Neural crest cell (in vitro differentiated cells): ENCODE data around the gene PIGS. TPM values are rescaled to one million over a fixed set of nuclear protein-coding genes. Genes with fewer than 3 reads are reported as not detected.

Source experiments
- DNase-seq: peaks from one replicate; pipeline ENCODE4 v3.0.0; 2021; ENCODE audit warnings: low read depth, mixed read lengths, low spot score
- H3K27ac Mint-ChIP-seq: one replicate; pipeline ENCODE4 v1.8.0; 2021; ENCODE audit warnings: mild to moderate bottlenecking, mixed read lengths; ENCODE audit not compliant: unreplicated experiment
- H3K27me3 Mint-ChIP-seq: 2 replicates; pipeline ENCODE4 v1.8.0; 2021; ENCODE audit warnings: low read depth, mild to moderate bottlenecking, mixed read lengths
- H3K36me3 Mint-ChIP-seq: 2 replicates; pipeline ENCODE4 v1.8.0; 2021; ENCODE audit warnings: low read depth, mild to moderate bottlenecking, mixed read lengths
- H3K4me1 Mint-ChIP-seq: 2 replicates; pipeline ENCODE4 v1.8.0; 2021; ENCODE audit warnings: mixed read lengths
- H3K4me3 Mint-ChIP-seq: one replicate; pipeline ENCODE4 v1.8.0; 2021; ENCODE audit warnings: mild to moderate bottlenecking, mixed read lengths
- H3K9me3 Mint-ChIP-seq: 2 replicates; pipeline ENCODE4 v1.8.0; 2021; ENCODE audit warnings: mixed read lengths
- CTCF ChIP-seq: fragments of 200-600 bp; sonication (generic); conservative IDR thresholded peaks from 2 replicates; pipeline ENCODE4 v1.5.0; 2021; ENCODE audit warnings: antibody characterized with exemption, mild to moderate bottlenecking
- total RNA-seq: library from RNA; stranded (reverse); gene quantifications from 2 replicates; pipeline ENCODE4 v1.2.1, GENCODE V29; 2021

PIGS gene
- total RNA-seq, 1 donor from 2014 or later = 63.5 TPM

DNA sequence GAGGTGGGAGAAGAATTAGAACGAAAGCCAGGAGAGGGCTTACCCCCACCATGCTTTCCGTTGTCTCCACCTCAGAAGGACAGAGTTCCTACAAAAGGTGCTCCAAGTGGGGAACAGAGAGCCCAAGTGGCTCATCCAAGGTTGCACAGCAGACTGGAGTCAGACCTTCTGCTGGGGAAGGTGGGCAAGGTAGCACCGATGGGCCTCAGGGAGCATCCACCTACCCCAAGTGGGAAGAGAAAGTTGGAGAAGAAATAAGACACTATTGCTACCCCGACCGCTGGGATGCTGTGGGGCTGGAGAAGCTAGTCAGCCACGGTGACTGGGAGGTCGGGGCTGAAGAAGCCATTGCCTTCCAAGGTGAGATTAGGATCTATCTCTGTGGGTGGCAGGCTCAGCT is 40.4 kb downstream of the PIGS start:
- H3K9me3 Mint-ChIP-seq = no peaks in the 10 kb centered on the region
- H3K27ac Mint-ChIP-seq = no peak overlapping the region
- no peaks in the 10 kb centered on the region for H3K4me1 Mint-ChIP-seq
- H3K36me3 Mint-ChIP-seq = no peaks in the 10 kb centered on the region
- no peak overlapping the region for H3K4me3 Mint-ChIP-seq
- no peak for DNase-seq
- no peak for TF ChIP-seq CTCF
- no peaks in the 10 kb centered on the region for H3K27me3 Mint-ChIP-seq

GRCh38 chr17:28530250-28530649 is 41.1 kb downstream of the PIGS start:
- Mint-ChIP-seq H3K4me3 (no peak overlapping the region), H3K27me3 (no peaks in the 10 kb centered on the region), H3K4me1 (no peaks in the 10 kb centered on the region), H3K36me3 (no peaks in the 10 kb centered on the region), H3K9me3 (no peaks in the 10 kb centered on the region), H3K27ac (no peak overlapping the region)
- DNase-seq = no peak
- TF ChIP-seq CTCF = no peak

DNA sequence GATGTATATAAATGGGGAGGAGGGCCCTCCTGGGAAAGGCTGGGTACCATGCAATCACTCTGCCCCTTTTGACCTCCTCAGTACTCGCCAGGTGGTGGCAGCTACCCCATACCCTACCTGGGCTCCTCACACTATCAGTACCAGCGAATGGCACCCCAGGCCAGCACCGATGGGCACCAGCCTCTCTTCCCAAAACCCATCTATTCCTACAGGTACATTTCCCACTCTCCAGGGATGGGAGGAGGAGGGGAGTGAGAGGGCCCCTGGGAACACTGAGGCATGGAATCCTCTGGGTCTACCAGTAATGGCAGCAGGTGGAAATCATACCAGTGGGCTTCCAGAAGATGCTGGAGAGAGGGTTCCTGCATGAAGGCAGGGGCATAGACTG is 42.3 kb downstream of the PIGS start:
- H3K27me3 Mint-ChIP-seq = no peaks in the 10 kb centered on the region
- TF ChIP-seq CTCF = no peak
- no peak overlapping the region for H3K27ac Mint-ChIP-seq
- H3K36me3 Mint-ChIP-seq = no peaks in the 10 kb centered on the region
- H3K4me3 Mint-ChIP-seq = no peak overlapping the region
- H3K4me1 Mint-ChIP-seq = no peaks in the 10 kb centered on the region
- no peaks in the 10 kb centered on the region for H3K9me3 Mint-ChIP-seq
- DNase-seq = no peak

GRCh38 chr17:28528327-28529012 is 42.9 kb downstream of the PIGS start:
- no peaks in the 10 kb centered on the region for H3K4me1 Mint-ChIP-seq
- H3K27me3 Mint-ChIP-seq = no peaks in the 10 kb centered on the region
- DNase-seq = no peak
- no peak overlapping the region for H3K4me3 Mint-ChIP-seq
- no peaks in the 10 kb centered on the region for H3K36me3 Mint-ChIP-seq
- H3K9me3 Mint-ChIP-seq = no peaks in the 10 kb centered on the region
- TF ChIP-seq CTCF = no peak
- H3K27ac Mint-ChIP-seq = no peak overlapping the region

DNA sequence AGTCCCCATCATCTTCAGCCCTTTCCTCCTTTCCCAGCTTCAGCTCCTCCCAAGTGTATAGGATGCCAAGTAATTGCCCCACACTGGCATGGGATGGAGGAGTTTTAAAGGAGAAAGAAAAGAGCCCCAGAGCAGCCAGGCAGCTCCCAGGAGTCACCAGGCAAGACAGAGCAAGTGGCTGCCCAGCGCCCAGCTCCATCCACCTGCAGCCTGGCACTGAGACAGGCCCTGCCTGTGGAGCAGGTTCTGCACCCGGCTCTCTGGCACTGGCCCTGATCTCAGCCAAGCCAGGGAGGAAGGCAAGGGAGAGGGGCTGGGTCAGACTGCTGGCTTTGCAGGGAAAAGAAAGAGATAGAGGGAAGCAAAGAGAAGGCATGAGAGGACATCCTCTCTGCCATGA is 43.5 kb downstream of the PIGS start:
- Mint-ChIP-seq H3K27ac (no peak overlapping the region), H3K27me3 (no peaks in the 10 kb centered on the region), H3K4me1 (no peaks in the 10 kb centered on the region), H3K4me3 (no peak overlapping the region), H3K9me3 (no peaks in the 10 kb centered on the region), H3K36me3 (no peaks in the 10 kb centered on the region)
- no peak for DNase-seq
- TF ChIP-seq CTCF = no peak
